Lower leg skin (tissue), 3 donors: ENCODE measurements around the gene A3GALT2.

ENCODE experiments used
- CTCF ChIP-seq, 3 donors: fragments of 450-650 bp; IDR thresholded peaks; one replicate each; pipeline ENCODE4 v1.5.1; 2016; ENCODE audit warnings: antibody characterized with exemption in 3 of 3, mild to moderate bottlenecking in 3 of 3, moderate library complexity in 2 of 3
- POLR2A ChIP-seq, 2 donors: fragments of 450-650 bp; IDR thresholded peaks; one replicate each; pipeline ENCODE4 v1.6.1; 2016 to 2017; ENCODE audit warnings: antibody characterized with exemption in 2 of 2, mild to moderate bottlenecking in 1 of 2, moderate library complexity in 1 of 2

DNA sequence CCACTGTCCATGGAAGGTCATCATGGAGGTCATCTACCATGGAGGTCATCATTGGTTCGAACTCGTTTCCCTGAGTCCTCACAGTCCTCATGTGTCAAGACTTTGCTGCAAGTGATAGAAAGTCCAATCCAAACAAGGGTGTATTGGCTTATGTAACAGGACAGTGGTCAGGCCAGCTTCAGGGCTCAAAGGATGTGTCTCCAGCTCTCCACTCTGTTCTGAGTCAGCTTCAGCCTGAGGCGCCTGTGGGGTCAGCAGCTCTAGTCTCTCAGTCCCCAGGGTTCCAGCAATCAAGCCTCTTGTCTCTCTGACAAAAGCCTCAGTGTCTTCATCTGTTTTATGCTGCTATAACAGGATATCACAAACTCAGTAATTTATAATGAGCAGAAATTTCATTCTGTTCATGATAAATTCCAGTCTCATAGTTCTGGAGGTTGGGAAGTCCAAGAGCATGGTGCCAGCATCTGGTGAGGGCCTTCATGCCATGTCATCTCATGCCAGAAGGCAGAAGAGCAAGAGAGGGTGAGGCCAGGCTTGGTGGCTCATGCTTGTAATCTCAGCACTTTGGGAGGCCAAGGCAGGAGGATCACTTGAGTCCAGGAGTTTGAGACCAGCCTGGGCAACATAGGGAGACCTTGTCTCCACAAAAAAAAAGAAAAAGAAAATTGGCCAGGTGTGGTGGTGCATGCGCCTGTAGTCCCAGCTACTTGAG, 19.5 kb downstream of the A3GALT2 start:
- TF ChIP-seq CTCF (IDR thresholded peaks at IDR 0.05) (no peak), POLR2A (IDR thresholded peaks at IDR 0.05) (no peak)
